GM23338 (cell line): Measurements from ENCODE around the gene ASXL2. TPM values are rescaled to one million over a fixed set of nuclear protein-coding genes. Genes with fewer than 3 reads are reported as not detected.

ENCODE experiments used
- ATAC-seq: fragments of 200-7000 bp; cut with Tn5 transposase; 3 replicates; pipeline ENCODE4 v1.9.1; 2020
- DNase-seq: peaks from one replicate; pipeline ENCODE4 v3.0.0-alpha.2; 2015; ENCODE audit warnings: low spot score
- H2AFZ ChIP-seq: fragments of 200-600 bp; sonication (generic); 2 replicates; pipeline ENCODE4 v1.8.0; 2016; ENCODE audit warnings: antibody characterized with exemption, mild to moderate bottlenecking, moderate library complexity
- H3F3A ChIP-seq: fragments of 200-600 bp; sonication (generic); replicated peaks from 2 replicates; pipeline ENCODE4 v1.8.0; 2017; ENCODE audit warnings: antibody characterized with exemption, mixed run types, low read depth
- H3K27ac ChIP-seq: fragments of 200-600 bp; sonication (generic); 2 replicates; pipeline ENCODE4 v1.6.1; 2016; ENCODE audit warnings: low read depth
- H3K27me3 ChIP-seq: fragments of 200-600 bp; sonication (generic); 2 replicates; pipeline ENCODE4 v1.8.0; 2016; ENCODE audit warnings: mild to moderate bottlenecking, mixed run types, moderate library complexity; ENCODE audit not compliant: insufficient read depth
- H3K36me3 ChIP-seq: fragments of 200-600 bp; sonication (generic); 2 replicates; pipeline ENCODE4 v1.8.0; 2016; ENCODE audit warnings: mild to moderate bottlenecking; ENCODE audit not compliant: insufficient read depth
- H3K4me1 ChIP-seq: fragments of 200-600 bp; sonication (generic); 2 replicates; pipeline ENCODE4 v1.8.0; 2016; ENCODE audit warnings: mild to moderate bottlenecking, moderate library complexity; ENCODE audit not compliant: insufficient read depth
- H3K4me2 ChIP-seq: fragments of 200-600 bp; sonication (generic); 2 replicates; pipeline ENCODE4 v1.7.1; 2017; ENCODE audit warnings: mixed run types
- H3K4me3 ChIP-seq: fragments of 200-600 bp; sonication (generic); 2 replicates; pipeline ENCODE4 v1.6.1; 2016; ENCODE audit warnings: mixed run types
- H3K79me2 ChIP-seq: fragments of 200-600 bp; sonication (generic); replicated peaks from 2 replicates; pipeline ENCODE4 v1.8.0; 2017; ENCODE audit warnings: mild to moderate bottlenecking; ENCODE audit not compliant: insufficient read depth
- H3K9me2 ChIP-seq: fragments of 200-600 bp; sonication (generic); 2 replicates; pipeline ENCODE4 v1.8.0; 2017; ENCODE audit not compliant: insufficient read depth
- H4K20me1 ChIP-seq: fragments of 200-600 bp; sonication (generic); replicated peaks from 2 replicates; pipeline ENCODE4 v1.8.0; 2017; ENCODE audit warnings: mild to moderate bottlenecking; ENCODE audit not compliant: insufficient read depth
- H3K27ac Mint-ChIP-seq: 2 replicates; pipeline ENCODE4 v1.8.0; 2020; ENCODE audit warnings: inconsistent platforms, mild to moderate bottlenecking, moderate library complexity, mixed read lengths
- H3K27me3 Mint-ChIP-seq: 3 replicates; pipeline ENCODE4 v1.8.0; 2022; ENCODE audit warnings: low read depth, mild to moderate bottlenecking, moderate library complexity, mixed read lengths, inconsistent platforms; ENCODE audit not compliant: insufficient read depth, poor library complexity
- H3K36me3 Mint-ChIP-seq: 3 replicates; pipeline ENCODE4 v1.8.0; 2021; ENCODE audit warnings: low read depth, mild to moderate bottlenecking, inconsistent platforms, moderate library complexity, mixed read lengths
- H3K4me1 Mint-ChIP-seq: 3 replicates; pipeline ENCODE4 v1.8.0; 2020; ENCODE audit warnings: mild to moderate bottlenecking, inconsistent platforms, mixed read lengths
- H3K4me3 Mint-ChIP-seq: 3 replicates; pipeline ENCODE4 v1.8.0; 2021; ENCODE audit warnings: moderate library complexity, mild to moderate bottlenecking, inconsistent platforms, mixed read lengths
- H3K9me3 Mint-ChIP-seq: 3 replicates; pipeline ENCODE4 v1.8.0; 2020; ENCODE audit warnings: moderate library complexity, mild to moderate bottlenecking, inconsistent platforms, mixed read lengths
- CREB1 ChIP-seq: fragments of 250-450 bp; sonication (Bioruptor Pico); IDR thresholded peaks from 2 replicates; pipeline ENCODE4 v1.5.0; 2020; ENCODE audit warnings: low read depth, mild to moderate bottlenecking, moderate library complexity
- ETS1 ChIP-seq: IDR thresholded peaks from 2 replicates; pipeline ENCODE4 v1.6.1; 2016; ENCODE audit warnings: antibody characterized with exemption
- EZH2 ChIP-seq: fragments of 200-600 bp; sonication (generic); IDR thresholded peaks from one replicate; pipeline ENCODE4 v1.8.0; 2017; ENCODE audit warnings: antibody characterized with exemption, mild to moderate bottlenecking, low read depth; ENCODE audit not compliant: unreplicated experiment
- EZH2phosphoT487 ChIP-seq: fragments of 200-600 bp; sonication (generic); IDR thresholded peaks from one replicate; pipeline ENCODE4 v1.8.1; 2018; ENCODE audit warnings: antibody characterized with exemption; ENCODE audit not compliant: unreplicated experiment
- JUNB ChIP-seq: IDR thresholded peaks from one replicate; pipeline ENCODE4 v1.6.1; 2016; ENCODE audit warnings: antibody characterized with exemption; ENCODE audit not compliant: unreplicated experiment
- NANOG ChIP-seq: IDR thresholded peaks from 2 replicates; pipeline ENCODE4 v1.6.1; 2016; ENCODE audit warnings: antibody characterized with exemption, borderline replicate concordance
- POLR2AphosphoS5 ChIP-seq: IDR thresholded peaks from 2 replicates; pipeline ENCODE4 v1.6.1; 2016; ENCODE audit warnings: antibody characterized with exemption, low read depth
- STAT1 ChIP-seq: IDR thresholded peaks from one replicate; pipeline ENCODE4 v1.6.1; 2016; ENCODE audit warnings: antibody characterized with exemption; ENCODE audit not compliant: unreplicated experiment
- ZNF114 ChIP-seq: fragments of 250-450 bp; sonication (Bioruptor Pico); IDR thresholded peaks from 2 replicates; pipeline ENCODE4 v1.5.0; 2020; ENCODE audit warnings: mild to moderate bottlenecking, moderate library complexity
- ZNF331 ChIP-seq: fragments of 250-450 bp; sonication (Bioruptor Pico); IDR thresholded peaks from 2 replicates; pipeline ENCODE4 v1.5.0; 2020; ENCODE audit warnings: low read depth, mild to moderate bottlenecking, moderate library complexity
- ZNF462 ChIP-seq: fragments of 250-450 bp; sonication (Bioruptor Pico); IDR thresholded peaks from 2 replicates; pipeline ENCODE4 v1.5.0; 2020; ENCODE audit warnings: mild to moderate bottlenecking, moderate library complexity
- polyA plus RNA-seq: library from polyadenylated mRNA; unstranded; fragments of >200 nt; fragmentation: Nextera tagmentation; extraction: Ambion mirVana; gene quantifications from 2 replicates; pipeline ENCODE4 v1.2.1, GENCODE V29; 2016
- total RNA-seq: library from RNA; depleted of rRNA; stranded (reverse); fragments of >200 nt; shearing (Covaris generic); gene quantifications from 2 replicates; pipeline ENCODE4 v1.2.3, GENCODE V29; 2014

ASXL2 gene
- total and polyA plus RNA-seq, 2 experiments from 2014 or later: 7.0 to 21.8 TPM

GRCh38 chr2:25922501-25922900 lies 44.2 kb upstream of the ASXL2 start:
- Mint-ChIP-seq H3K9me3 (no peaks in the 10 kb centered on the region), H3K27me3 (peaks cover 2% of the 10 kb centered on the region), H3K4me1 (no peaks in the 10 kb centered on the region), H3K36me3 (peaks cover 11% of the 10 kb centered on the region; the same call in 2 of the 3 replicates), H3K27ac (no peak overlapping the region), H3K4me3 (no peak overlapping the region)
- Histone ChIP-seq H3K36me3 (no peaks in the 10 kb centered on the region), H3F3A (no peaks in the 10 kb centered on the region), H3K4me3 (no peak overlapping the region), H4K20me1 (no peaks in the 10 kb centered on the region), H3K27me3 (no peaks in the 10 kb centered on the region), H3K79me2 (no peaks in the 10 kb centered on the region), H3K27ac (no peak overlapping the region), H3K9me2 (no peaks in the 10 kb centered on the region), H2AFZ (no peak overlapping the region), H3K4me1 (no peaks in the 10 kb centered on the region), H3K4me2 (no peak overlapping the region)
- DNase-seq (no peak), ATAC-seq (no peak)
- TF ChIP-seq EZH2phosphoT487 (no peak), ZNF331 (CRISPR knock-in tag) (no peak), ETS1 (no peak), POLR2AphosphoS5 (no peak), EZH2 (no peak), CREB1 (CRISPR knock-in tag) (no peak), ZNF462 (CRISPR knock-in tag) (no peak), NANOG (no peak), JUNB (no peak), ZNF114 (CRISPR knock-in tag) (no peak), STAT1 (no peak)
